GM20431 (cell line): ENCODE measurements around the gene KLHL3.

Experiments used
- in situ Hi-C: fragments of 300-500 bp; cut with MseI, MboI; formaldehyde crosslinking; loops from one replicate; pipeline ENCODE4 v1.15.0; 2020; ENCODE audit warnings: low sequenced_read_pairs; ENCODE audit not compliant: unreplicated experiment

KLHL3 gene

GRCh38 chr5:137714494-137714893, 21.4 kb downstream of the KLHL3 start:
- in situ Hi-C loops, result no loop called here

- in situ Hi-C loops, result no loop called here
These were observed 23.7 kb downstream of the KLHL3 start for GRCh38 chr5:137712139-137712667.

- in situ Hi-C loops, result no loop called here
These were observed 25.8 kb downstream of the KLHL3 start for GRCh38 chr5:137710086-137710485.

GRCh38 chr5:137708796-137709559, 26.9 kb downstream of the KLHL3 start:
- in situ Hi-C loops, result no loop called here

GRCh38 chr5:137708062-137708461, 27.8 kb downstream of the KLHL3 start:
- in situ Hi-C loops, result no loop called here

GRCh38 chr5:137706841-137707240, 29.0 kb downstream of the KLHL3 start:
- in situ Hi-C loops, result no loop called here

GRCh38 chr5:137705106-137705505, 30.8 kb downstream of the KLHL3 start:
- in situ Hi-C loops, result no loop called here

- in situ Hi-C loops, result no loop called here
These were observed 32.3 kb downstream of the KLHL3 start for GRCh38 chr5:137703565-137703964.

- in situ Hi-C loops, result no loop called here
These were observed 35.6 kb downstream of the KLHL3 start for GRCh38 chr5:137700282-137700680.

- in situ Hi-C loops, result no loop called here
These were observed 36.3 kb downstream of the KLHL3 start for GRCh38 chr5:137699336-137700281.

- in situ Hi-C loops, result no loop called here
These were observed 39.4 kb downstream of the KLHL3 start for GRCh38 chr5:137696481-137696880.

- in situ Hi-C loops, result no loop called here
These were observed 40.0 kb downstream of the KLHL3 start for GRCh38 chr5:137695651-137696428.

- in situ Hi-C loops, result no loop called here
These were observed 41.8 kb downstream of the KLHL3 start for GRCh38 chr5:137693951-137694721.

GRCh38 chr5:137693307-137693950, 42.5 kb downstream of the KLHL3 start:
- in situ Hi-C loops, result no loop called here

- in situ Hi-C loops, result no loop called here
These were observed 46.6 kb downstream of the KLHL3 start for GRCh38 chr5:137689306-137689705.

GRCh38 chr5:137688210-137688840, 47.6 kb downstream of the KLHL3 start:
- in situ Hi-C loops, result no loop called here

- in situ Hi-C loops, result no loop called here
These were observed 51.1 kb downstream of the KLHL3 start for GRCh38 chr5:137684761-137685160.

- in situ Hi-C loops, result no loop called here
These were observed 54.7 kb downstream of the KLHL3 start for GRCh38 chr5:137681191-137681590.
